Gastroesophageal sphincter (tissue), 4 donors: Measurements from ENCODE around the gene PPP1R18. TPM values are rescaled to one million over a fixed set of nuclear protein-coding genes. Genes with fewer than 3 reads are reported as not detected.

Experiments used
- ATAC-seq: fragments of 150-250 bp; one replicate; pipeline ENCODE4 v1.9.1; 2016; ENCODE audit warnings: mild to moderate bottlenecking, moderate library complexity
- H3K27ac ChIP-seq, 4 donors: fragments of 200-600 bp; sonication (generic) in 3 of 4; 1 replicate in 3 of 4; 2 replicates in 1 of 4; pipeline ENCODE4 v1.5.1; 2016 to 2019
- H3K27me3 ChIP-seq: fragments of 200-600 bp; sonication (generic); one replicate; pipeline ENCODE4 v1.5.1; 2019
- H3K36me3 ChIP-seq, 2 donors: fragments of 200-600 bp; sonication (generic); one replicate each; pipeline ENCODE4 v1.5.1; 2019; ENCODE audit warnings: control low read depth in 1 of 2
- H3K4me1 ChIP-seq, 3 donors: fragments of 200-600 bp; sonication (generic); 1 replicate in 2 of 3; 2 replicates in 1 of 3; pipeline ENCODE4 v1.5.1; 2016 to 2019; ENCODE audit warnings: control low read depth in 2 of 3
- H3K4me3 ChIP-seq, 2 donors: fragments of 200-600 bp; sonication (generic); one replicate each; pipeline ENCODE4 v1.5.1; 2019; ENCODE audit warnings: mild to moderate bottlenecking in 1 of 2, moderate library complexity in 1 of 2
- H3K9me3 ChIP-seq, 3 donors: fragments of 200-600 bp; sonication (generic); one replicate each; pipeline ENCODE4 v1.5.1; 2017 to 2019; ENCODE audit warnings: control low read depth in 2 of 3
- EP300 ChIP-seq: sonication (generic); formaldehyde crosslinking; IDR thresholded peaks from one replicate; pipeline ENCODE4 v1.6.1; 2017; ENCODE audit warnings: antibody characterized with exemption, mild to moderate bottlenecking
- POLR2A ChIP-seq, 2 donors: fragments of 450-650 bp; IDR thresholded peaks; one replicate each; pipeline ENCODE4 v1.6.1; 2017; ENCODE audit warnings: antibody characterized with exemption in 2 of 2, mild to moderate bottlenecking in 2 of 2, moderate library complexity in 1 of 2
- POLR2AphosphoS5 ChIP-seq: sonication (generic); formaldehyde crosslinking; IDR thresholded peaks from one replicate; pipeline ENCODE4 v1.6.1; 2017; ENCODE audit warnings: antibody characterized with exemption
- WGBS, 2 donors: methylation state at CpG; one replicate each; pipeline ENCODE4 v1.1.5; 2018; ENCODE audit warnings: low coverage in 1 of 2; 5-methylcytosine and 5-hydroxymethylcytosine counted together
- total RNA-seq, 4 donors: library from RNA; depleted of rRNA; stranded (reverse); fragments of >200 nt; gene quantifications; one replicate each; pipeline ENCODE4 v1.1.0, GENCODE V29; 2016
- TF ChIP-seq, protein P1 (sequence below), 4 experiments: fragments of 200-600 bp in 2 of 4; fragments of 450-650 bp in 2 of 4; sonication (generic) in 1 of 4; IDR thresholded peaks; one replicate each; pipeline ENCODE4 v1.5.1; 2017 to 2019; ENCODE audit warnings: antibody characterized with exemption in 4 of 4, mild to moderate bottlenecking in 2 of 4, moderate library complexity in 2 of 4

PPP1R18 gene
- total RNA-seq, 4 donors from 2014 or later, result 45.3 to 65.8 (median 56.6) TPM

DNA sequence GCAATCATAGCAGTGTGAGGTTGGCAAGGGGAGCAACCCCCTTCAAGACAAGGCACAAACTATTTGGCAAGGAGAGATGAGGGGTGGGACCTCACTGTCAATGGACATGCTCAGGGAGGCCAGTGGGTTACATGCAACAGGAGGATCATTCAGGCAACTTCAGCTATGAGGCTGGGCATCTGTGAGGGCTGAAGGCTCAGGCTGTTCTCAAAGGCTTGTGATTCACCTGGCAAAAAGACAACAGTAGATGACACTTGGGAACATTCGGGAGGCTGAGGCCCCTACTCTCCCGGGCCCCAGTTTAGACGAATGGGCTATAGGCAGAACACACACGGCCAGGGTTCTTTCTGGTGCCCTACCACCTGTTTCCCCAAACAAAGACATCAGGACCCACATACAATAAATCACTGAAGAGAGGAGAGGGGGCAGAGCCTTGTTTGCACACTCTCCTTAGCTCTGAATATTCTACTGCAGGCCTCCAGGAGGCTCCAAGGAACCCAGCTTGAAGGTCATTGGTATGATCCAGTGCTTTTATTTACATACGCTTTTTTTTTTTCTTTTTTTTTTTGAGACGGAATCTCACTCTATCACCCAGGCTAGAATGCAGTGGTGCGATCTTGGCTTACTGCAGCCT is 41.6 kb upstream of the PPP1R18 start:
- TF ChIP-seq, protein P1, sequence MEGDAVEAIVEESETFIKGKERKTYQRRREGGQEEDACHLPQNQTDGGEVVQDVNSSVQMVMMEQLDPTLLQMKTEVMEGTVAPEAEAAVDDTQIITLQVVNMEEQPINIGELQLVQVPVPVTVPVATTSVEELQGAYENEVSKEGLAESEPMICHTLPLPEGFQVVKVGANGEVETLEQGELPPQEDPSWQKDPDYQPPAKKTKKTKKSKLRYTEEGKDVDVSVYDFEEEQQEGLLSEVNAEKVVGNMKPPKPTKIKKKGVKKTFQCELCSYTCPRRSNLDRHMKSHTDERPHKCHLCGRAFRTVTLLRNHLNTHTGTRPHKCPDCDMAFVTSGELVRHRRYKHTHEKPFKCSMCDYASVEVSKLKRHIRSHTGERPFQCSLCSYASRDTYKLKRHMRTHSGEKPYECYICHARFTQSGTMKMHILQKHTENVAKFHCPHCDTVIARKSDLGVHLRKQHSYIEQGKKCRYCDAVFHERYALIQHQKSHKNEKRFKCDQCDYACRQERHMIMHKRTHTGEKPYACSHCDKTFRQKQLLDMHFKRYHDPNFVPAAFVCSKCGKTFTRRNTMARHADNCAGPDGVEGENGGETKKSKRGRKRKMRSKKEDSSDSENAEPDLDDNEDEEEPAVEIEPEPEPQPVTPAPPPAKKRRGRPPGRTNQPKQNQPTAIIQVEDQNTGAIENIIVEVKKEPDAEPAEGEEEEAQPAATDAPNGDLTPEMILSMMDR (IDR thresholded peaks at IDR 0.05), result peak in 1 of 4 experiments; percentile 3
- TF ChIP-seq POLR2AphosphoS5, result no peak
- ATAC-seq, result no peak
- Histone ChIP-seq H3K4me3 (no peak overlapping the region), H3K27ac (peak overlapping the region in 3 of 4 donors; percentile 10 to 97 (median 28)), H3K27me3 (no peaks in the 10 kb centered on the region), H3K4me1 (peaks cover 0 to 69% (median 1%) of the 10 kb centered on the region in 3 donors), H3K9me3 (no peaks in the 10 kb centered on the region), H3K36me3 (peaks cover 0 to 99% of the 10 kb centered on the region in 2 donors)
- 20 to 43% methylated on average over 1 to 4 of the region's 7 CpGs for WGBS, 2 donors

DNA sequence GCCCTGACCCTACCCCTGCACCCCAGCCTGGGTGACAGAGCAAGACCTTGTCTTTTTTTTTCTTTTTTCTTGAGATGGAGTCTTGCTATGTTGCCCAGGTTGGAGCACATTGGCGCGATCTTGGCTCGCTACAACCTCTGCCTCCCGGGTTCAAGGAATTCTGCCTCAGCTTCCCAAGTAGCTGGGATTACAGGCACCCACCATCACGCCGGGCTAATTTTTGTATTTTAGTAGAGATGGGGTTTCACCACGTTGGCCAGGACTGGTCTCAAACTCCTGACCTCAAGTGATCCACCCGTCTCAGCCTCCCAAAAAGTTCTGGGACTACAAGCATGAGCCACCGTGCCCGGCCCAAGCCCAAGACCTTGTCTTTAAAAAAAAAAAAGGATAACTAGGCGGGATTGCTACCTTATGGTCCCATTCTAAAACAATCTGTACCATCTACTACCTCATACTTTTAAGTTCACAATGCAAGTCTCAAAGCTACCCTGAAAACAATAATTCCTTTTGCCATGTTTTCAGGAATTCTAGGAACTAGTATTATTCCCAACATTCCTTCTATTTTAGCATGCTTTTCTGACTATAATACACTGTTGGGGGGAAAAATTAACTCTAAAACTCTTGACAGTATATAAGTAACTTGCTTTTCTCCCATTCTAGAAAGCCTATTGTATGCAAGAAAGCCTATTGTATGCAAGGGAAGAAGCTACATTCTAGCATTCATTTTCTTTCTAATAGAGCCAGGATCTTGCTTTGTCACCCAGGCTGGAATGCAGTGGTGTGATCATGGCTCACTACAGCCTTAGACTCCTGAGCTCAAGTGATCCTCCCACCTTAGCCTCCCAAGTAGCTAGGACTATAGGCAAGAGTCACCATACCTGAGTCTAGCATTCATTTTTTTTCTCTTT is 40.3 kb upstream of the PPP1R18 start:
- Histone ChIP-seq H3K4me3 (no peak overlapping the region), H3K27ac (peak overlapping the region in 3 of 4 donors; percentile 12 to 97 (median 94)), H3K36me3 (peaks cover 0 to 92% of the 10 kb centered on the region in 2 donors), H3K4me1 (peaks cover 2 to 82% (median 13%) of the 10 kb centered on the region in 3 donors), H3K9me3 (no peaks in the 10 kb centered on the region), H3K27me3 (no peaks in the 10 kb centered on the region)
- WGBS, 2 donors, result 81 to 89% methylated on average over 8 to 11 of the region's 11 CpGs
- no peak for ATAC-seq
- TF ChIP-seq POLR2A (IDR thresholded peaks at IDR 0.05) (no peak), POLR2AphosphoS5 (no peak), EP300 (no peak)
- TF ChIP-seq, protein P1 (IDR thresholded peaks at IDR 0.05), result no peak

DNA sequence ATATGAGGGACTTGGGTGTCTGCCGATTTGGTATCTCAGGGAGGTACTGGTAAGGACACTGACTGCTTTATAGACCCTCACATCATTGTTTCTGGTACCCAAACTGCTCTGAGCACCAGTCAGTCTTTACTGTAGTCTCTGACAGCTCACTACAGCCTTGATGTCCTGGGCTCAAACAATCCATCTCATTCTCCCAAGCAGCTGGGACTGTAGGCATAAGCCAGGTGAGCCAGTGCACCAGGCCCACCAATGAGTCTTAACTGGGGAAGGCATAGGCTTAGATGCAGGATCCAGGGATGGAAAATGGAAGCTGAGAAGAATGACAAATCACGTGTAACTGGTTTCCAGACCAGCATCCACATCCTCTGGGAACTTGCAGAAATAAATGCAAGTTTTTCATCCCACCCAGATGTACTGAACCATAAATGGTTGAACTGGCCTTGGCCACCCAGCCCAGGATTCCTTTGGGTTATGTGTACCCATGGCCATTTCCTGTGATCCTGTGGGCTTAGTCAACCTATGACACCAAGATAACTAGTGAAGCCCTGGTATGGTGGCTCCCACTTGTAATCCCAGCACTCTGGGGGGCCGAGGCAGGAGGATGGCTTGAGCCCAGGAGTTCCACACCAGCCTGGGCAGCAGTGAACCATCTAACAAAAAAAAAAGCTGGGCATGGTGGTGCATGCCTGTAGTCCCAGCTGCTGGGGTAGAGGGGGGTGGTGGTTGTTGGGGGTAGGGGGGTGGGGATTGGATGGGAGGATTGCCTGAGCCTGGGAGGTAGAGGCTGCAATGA is 39.5 kb upstream of the PPP1R18 start:
- peaks cover 0 to 85% of the 10 kb centered on the region in 2 donors for H3K36me3 ChIP-seq
- TF ChIP-seq, protein P1 (IDR thresholded peaks at IDR 0.05), result no peak
- no peak for TF ChIP-seq POLR2A (IDR thresholded peaks at IDR 0.05)
- no peak for TF ChIP-seq EP300
- peak; percentile 19 for TF ChIP-seq POLR2AphosphoS5
- no peaks in the 10 kb centered on the region for H3K9me3 ChIP-seq
- peak overlapping the region in 3 of 4 donors; percentile 12 to 97 (median 94) for H3K27ac ChIP-seq
- 33 to 42% methylated on average over 2 of the region's 3 CpGs for WGBS, 2 donors
- H3K4me3 ChIP-seq, result no peak overlapping the region
- H3K27me3 ChIP-seq, result no peaks in the 10 kb centered on the region
- H3K4me1 ChIP-seq, result peaks cover 2 to 77% (median 13%) of the 10 kb centered on the region in 3 donors
- no peak for ATAC-seq

DNA sequence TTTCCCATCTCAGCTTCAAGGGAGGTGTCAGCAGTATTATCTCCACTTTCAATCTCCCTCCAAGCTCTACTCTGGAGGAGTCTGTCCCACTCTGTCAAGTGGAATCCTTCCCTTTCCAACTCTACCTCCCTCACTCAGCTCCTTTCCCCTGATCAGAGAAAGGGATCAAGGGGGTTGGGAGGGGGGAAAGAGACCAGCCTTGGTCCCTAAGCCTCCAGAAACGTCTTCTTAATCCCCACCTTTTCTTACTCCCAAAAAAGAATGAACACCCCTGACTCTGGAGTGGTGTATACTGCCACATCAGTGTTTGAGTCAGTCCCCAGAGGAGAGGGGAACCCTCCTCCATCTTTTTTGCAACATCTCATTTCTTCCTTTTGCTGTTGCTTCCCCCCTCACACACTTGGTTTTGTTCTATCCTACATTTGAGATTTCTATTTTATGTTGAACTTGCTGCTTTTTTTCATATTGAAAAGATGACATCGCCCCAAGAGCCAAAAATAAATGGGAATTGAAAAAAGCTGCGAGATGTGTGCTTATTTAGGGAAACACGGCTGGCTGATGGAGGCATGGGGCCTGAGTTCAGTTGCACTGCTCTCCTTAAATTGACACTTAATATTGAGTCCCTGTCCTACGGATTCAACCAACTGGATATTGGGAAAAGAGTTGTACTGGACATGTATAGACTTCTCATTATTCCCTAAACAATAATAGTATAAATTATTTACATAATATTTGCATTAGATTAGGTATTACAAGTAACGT is 38.6 kb upstream of the PPP1R18 start:
- Histone ChIP-seq H3K4me1 (peaks cover 2 to 69% (median 13%) of the 10 kb centered on the region in 3 donors), H3K4me3 (no peak overlapping the region), H3K9me3 (no peaks in the 10 kb centered on the region), H3K36me3 (peaks cover 0 to 77% of the 10 kb centered on the region in 2 donors), H3K27ac (peak overlapping the region in 2 of 4 donors; percentile 94 to 97), H3K27me3 (no peaks in the 10 kb centered on the region)
- TF ChIP-seq EP300 (no peak), POLR2AphosphoS5 (no peak), POLR2A (IDR thresholded peaks at IDR 0.05) (no peak)
- TF ChIP-seq, protein P1 (IDR thresholded peaks at IDR 0.05), result no peak
- ATAC-seq, result no peak
- WGBS, 2 donors, result 10 to 12% methylated on average over 5 to 6 of the region's 6 CpGs
